HG03039 (cell line): ENCODE measurements around the gene PKIB.
"Not testable (repeated sequence)": the region's sequence is repeated elsewhere in the genome, so short reads cannot be mapped to it uniquely, and the experiment has no call there.

ENCODE experiments used
- ATAC-seq: cut with Tn5 transposase; IDR thresholded peaks from one replicate; pipeline ENCODE4 v1.9.1; 2021; ENCODE audit warnings: mild to moderate bottlenecking, moderate library complexity; ENCODE audit not compliant: unreplicated experiment

The PKIB gene, protein sequence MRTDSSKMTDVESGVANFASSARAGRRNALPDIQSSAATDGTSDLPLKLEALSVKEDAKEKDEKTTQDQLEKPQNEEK

DNA sequence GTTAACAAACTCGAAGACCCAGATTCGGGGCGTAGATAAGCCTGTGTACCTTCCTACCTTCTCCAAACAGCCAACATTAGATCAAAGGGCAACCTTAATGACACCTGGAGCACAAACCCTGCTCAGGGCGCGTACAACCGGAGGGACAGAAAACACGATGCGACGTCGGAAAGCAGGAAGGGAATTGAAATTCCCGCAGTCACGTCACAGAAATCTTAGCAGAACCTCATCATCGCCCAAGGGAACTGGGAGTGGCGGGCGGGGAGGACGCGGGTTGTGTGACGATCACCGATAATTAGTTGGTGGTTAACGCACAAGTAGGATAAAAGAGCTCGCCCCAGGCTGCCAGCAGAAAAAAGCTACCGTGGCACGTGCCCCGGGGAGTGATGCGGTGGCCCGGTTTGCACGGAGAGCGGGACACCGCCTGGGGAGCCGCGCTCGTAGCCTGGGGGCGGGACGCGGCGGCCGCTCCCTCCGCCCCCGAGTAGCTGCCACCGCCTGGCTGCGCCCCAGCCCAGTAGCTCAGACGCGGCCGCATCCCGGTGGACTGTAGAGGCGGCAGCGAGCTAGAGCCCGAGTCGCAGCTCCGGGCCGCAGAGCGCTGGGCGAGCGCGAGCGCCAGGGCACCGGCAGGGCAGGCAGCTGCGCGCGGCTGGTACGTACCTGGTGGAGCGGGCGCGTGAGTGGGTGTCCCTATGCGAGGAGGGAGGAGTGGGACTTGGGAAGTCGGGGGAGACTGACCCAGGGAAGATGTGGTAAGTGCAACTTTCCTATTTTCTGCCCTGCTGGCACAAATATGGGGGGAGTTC lies at the start of gene PKIB:
Gene PKIB, plus strand, starts transcription at position 525 of the 809 bp plus-strand sequence. CDS start 107,390 bp downstream, outside the sequence.
- peak; percentile 95 for ATAC-seq

DNA sequence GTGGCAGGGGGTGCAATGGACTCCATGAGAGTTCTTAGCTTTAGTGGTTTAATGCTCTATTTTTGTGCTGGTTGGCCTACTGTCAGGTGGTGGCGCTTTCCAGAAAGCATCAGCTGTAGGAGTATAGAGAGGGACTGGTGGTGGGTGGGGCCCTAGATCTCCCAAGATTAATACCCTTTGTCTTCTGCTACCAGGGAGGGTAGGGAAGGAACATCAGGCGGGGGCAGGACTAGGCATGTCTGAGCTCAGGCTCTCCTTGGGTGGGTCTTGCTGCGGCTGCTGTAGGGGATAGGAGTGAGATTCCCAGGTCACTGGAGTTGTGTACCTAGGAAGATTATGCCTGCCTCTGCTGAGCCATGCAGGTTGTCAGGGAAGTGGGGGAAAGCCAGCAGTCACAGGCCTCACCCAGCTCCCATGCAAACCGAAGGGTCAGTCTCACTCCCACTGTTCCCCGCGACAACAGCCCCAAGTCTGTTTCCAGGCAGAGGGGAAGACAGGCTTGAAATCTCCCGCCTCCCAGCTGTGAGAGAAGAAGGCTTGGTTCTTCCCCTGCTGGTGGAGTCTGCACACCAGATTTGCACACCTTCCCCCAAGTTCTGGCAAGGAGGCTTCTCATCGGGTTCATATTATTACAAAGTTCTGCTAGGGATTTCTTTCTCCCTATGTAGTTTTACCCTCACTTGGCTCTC lies 46.7 kb upstream of the PKIB start:
- ATAC-seq, result no peak

DNA sequence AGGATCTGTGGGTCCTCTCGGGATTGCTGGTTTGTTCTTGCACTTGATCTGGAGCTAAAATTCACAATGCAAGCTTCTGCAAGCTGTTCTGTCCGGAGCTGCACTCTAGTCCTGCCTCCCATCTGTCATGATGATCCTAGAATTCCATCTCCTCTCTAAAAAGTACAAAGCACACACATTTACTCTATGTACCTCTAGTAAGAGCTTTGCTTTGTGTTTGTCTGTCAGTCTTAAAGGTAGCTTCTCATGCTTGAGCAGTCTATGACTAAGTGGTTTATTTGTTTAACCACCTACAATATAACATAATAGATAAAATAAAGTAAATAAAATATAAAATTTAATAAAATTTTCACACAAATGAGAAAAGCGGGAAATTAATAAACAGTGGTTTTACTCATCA lies 46.0 kb upstream of the PKIB start:
- no peak for ATAC-seq

DNA sequence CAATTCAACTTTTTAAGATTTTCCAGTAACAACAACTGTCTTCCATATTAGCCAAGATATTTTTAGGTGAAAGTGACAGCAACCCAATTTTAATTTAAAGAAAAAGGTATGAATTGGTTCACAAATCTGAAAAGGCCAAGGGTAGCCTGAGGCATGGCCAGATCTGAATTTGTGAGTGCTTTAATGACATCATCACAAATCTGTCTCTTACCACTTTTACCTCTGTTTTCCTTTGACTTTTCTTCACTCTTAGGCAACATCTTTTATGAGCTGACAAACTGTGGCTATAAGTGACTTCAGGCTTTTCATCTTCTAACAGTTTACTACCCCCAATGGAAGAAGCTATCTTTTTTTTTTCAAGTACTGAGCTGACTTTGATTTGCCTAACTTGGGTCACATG lies 44.5 kb upstream of the PKIB start:
- ATAC-seq, result no peak

DNA sequence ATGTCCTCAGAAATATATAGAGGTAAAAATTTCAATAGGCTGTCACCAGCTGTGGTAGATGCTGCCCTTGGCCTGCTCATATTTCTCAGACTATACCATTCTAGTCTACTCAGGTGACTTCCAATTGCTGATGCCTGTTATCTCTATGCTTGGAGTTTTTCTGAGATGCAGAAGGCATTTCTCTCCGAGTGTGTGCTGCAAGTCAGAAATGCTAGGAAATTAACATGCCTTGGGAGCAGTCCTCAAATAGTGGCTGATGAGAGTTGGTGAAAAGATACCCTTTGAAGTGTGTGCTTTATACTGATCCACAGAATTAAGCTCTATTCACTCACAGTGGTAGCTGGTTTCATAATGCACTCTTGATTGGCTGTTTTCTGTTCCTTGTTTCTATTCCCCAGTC lies 43.2 kb upstream of the PKIB start:
- no peak for ATAC-seq

DNA sequence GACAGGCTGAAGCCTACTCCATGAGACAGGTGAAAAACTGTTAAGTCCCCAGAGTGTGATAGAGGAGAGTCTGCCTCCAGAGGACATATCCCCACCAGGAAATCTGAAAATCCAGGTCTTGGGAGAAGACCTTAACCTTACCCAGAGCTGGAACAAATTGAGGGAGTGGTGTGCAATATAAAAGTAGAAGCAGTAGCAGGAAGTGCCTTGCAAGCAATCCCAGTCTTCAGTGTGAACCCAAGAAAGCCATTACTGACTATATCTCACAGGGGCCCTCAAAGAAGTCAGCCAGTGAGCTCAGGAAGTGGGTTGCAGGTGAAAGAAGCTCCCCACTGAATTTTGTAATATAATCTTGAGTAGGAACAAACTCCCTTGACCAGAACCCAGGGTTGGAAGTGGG lies 41.9 kb upstream of the PKIB start:
- ATAC-seq, result no peak

DNA sequence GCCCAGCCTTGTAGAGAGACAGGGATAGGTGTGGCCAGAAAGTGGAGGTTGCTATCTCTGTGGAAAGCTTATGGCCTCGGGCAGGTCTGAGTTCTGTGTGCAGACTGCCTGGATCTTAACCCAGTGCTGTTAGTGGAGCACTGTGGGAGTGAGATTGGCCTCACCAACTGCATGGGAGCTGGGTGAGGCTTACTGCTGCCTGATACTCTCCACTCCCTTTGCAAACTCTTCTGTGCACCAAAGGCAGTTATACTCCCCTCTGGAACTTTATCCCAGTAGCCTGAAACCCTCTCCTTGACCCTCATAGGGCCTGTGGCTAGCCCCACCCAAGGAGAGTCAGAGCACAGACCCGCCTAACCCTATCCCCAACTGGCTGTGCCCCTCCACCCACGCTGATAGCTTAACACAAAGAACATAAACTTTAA lies 41.4 kb upstream of the PKIB start:
- ATAC-seq, result no peak

DNA sequence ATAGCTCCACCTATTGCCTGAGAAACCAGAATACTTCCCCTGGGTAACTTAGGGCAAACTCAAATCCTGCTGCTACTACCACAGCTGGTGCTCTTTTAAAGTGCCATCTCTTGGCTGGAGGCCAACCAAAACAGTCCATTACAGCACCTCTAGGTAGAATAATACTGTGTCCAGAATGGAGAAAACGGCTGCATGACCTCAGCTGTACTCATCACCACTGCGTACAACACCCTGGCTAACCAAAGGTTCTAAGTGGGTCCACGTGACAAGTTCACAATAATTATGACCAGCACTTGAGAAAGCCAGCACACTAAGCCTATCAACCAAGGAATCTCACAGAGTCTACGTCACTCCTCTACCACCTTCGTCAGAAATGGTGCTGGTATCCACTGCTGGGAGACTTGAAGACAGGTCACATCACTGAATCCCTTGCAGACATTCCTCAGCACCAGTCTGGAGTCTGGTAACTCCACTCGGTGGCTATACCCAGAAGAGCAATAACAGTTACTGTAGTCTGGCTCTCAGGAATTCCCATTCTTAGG lies 40.9 kb upstream of the PKIB start:
- ATAC-seq, result no peak

DNA sequence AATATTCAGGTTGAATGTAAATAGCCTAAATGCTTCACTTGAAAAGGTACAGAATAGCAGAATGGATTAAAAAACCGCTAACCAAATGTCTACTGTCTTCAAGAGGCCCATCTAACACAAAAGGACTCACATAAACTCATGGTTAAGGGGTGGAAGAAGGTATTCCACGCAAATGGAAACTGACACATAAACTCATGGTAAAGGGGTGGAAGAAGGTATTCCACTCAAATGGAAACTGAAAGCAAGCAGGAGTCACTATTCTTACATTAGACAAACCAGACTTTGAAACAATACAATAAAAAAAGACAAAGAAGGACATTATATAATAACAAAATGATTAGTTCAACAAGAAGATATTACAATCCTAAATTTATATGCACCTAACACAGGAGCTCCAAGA lies 38.3 kb upstream of the PKIB start:
- ATAC-seq, result no peak

DNA sequence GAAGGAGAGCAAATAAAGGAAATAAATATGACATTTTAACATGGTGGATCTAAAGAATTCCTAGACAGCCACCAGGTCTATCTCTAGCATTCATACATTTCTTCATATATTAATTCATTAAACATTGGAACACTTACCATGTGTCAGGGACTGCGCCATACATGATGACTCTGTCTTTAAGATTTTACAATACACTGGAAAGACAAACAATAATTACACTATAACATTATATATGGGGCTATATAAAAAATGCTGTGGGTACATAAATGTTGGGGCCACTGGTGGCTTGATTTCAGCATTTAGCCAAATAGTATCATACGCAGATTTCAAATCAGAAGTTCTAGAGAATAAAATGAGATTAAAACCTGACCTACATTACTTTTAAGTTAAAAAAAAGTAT lies 33.3 kb upstream of the PKIB start:
- ATAC-seq, result no peak

DNA sequence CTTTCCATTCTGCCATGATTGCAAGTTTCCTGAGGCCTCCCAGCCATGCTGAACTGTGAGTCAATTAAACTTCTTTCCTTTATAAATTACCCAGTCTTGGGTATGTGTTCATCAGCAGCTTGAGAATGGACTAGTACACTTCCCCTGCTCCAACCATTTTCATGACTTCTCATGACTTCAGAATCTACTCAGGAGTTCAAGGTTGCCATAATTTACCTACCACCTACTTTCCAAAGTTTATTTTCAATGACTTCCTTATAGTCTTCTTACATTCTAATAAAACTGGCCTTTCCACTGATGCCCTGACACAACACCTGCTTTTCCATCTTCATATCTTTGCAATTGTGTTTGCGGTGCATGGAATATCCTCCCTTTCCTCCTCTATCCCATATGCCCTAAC lies 31.2 kb upstream of the PKIB start:
- ATAC-seq, result no peak

DNA sequence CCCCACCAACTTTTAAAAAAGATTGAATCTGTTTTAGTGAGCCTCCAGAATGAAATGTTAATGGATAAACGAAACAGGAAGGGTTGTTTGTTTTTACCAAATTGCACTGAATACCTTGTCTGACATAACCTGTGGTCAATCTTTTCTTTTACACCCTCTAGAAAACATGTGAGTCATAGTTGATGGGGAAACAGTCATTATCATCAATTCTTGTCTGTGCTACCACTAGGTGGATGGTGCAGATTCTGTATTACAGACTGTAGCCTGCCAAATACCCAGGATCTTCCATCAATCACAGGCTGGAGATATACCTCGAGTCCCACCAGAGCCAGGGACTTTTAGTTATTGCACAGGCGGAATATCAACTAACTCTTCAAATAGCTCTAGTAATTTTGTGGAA lies 29.5 kb upstream of the PKIB start:
- no peak for ATAC-seq

DNA sequence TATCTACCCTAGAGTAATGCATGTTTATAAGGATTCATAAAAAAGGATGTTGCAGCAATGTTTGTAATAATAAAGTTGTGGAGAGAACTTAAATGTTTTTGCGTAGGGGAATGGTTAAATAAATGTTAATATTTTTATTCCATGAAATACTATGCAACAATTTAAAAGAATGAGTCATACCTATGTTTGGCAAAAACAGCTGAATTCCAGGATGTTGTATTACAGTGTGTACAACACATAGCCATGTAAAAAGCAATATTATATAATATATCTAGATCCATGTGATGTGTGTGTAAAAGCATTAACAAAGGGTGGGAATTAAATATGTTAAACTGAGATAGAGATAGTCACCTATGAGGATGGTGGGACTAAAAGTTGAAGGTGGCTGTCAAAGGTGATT lies 21.1 kb upstream of the PKIB start:
- ATAC-seq, result no peak

DNA sequence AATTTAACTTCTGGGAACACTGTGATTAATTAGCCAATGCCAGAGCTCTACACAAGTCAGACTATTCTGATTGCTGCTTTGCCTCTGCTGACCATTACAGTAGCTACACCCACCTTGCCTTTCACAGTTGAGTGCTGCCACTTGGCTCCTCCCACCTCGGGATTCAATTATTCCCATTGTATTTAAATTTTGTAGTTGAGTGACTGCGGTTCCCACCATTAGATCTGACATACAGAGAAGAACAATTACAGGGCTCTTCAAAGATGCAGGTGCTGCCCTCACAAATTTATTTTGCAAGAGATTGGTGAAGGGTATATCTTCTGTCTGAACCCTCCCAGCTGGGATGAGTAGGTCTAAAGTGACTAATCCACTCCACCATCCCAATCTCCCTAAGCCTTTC lies 11.9 kb upstream of the PKIB start:
- not testable (repeated sequence) for ATAC-seq

DNA sequence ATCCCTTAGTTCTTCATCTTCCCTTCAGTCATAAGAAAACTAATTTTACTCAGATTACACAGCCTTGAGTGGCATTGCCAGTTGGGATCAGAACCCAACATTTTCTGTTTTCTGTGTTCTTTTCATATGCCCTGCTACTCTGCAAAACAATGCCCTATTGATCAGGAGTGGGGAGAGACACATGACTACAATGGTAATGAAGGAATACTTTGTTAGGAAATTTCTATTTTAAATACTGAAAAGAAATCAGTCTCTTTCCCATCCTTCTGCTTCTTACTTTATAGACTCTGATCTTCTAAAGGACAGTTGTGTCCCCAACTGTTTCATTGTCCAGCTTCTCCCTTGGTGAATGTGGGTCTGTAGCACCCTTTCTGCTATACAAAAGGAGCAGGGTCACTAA lies 5.5 kb upstream of the PKIB start:
- no peak for ATAC-seq

DNA sequence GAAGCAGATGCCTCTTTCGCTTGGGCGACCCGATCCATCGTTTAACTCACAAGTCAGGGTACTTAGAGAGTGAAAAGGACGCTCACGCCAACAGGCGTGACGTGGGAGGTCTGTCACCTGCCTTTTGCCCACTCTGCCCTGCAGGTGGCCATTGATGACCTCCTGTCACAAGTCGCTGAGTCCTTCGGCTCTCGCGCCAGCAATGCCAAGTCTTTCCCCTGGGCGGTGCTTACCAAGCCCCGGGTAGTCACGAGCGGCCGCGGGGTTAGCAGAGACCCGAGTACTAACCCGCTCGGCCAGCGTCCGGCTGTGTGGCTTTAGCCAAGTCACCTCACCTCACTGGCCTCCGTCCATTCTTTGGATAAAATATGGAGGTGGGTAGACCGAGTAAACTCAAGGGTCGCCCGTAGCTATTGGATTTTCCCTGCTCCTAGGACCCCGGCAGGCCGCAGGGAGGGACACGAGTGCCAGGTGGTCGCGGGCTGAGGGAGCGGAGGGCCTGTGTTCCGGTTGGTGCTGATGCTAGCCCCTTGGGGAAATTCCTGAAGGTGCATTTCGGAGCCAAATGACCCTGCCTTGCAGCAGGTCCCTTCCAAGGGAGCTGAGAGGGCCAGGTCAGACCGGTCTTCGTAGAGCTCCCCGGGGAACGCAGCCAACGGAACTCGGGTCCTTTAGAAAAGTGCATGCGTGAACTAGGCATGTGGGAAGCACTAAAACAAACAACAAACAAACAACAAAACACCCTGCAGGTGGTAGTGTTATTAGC lies 668 bp downstream of the PKIB start:
- ATAC-seq, result peak; percentile 6

DNA sequence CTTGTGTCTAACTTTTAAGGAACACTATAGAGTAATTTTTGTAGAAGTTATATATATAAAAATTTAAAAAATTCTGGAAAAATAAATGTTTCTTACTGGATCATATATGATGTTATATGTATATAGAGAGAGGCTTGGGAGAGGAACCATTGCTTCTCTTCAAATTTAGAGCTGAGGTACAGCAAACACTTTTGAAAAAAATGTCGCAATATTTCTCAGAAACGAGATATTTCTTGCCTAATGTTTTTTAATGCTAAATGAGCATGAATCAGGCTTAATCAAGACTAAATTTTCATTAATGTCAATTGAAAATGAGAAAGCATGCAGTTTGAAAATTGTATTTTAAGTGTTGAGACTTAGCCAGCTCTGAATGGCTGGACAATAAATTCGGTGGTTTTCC lies 2.6 kb downstream of the PKIB start:
- no peak for ATAC-seq

DNA sequence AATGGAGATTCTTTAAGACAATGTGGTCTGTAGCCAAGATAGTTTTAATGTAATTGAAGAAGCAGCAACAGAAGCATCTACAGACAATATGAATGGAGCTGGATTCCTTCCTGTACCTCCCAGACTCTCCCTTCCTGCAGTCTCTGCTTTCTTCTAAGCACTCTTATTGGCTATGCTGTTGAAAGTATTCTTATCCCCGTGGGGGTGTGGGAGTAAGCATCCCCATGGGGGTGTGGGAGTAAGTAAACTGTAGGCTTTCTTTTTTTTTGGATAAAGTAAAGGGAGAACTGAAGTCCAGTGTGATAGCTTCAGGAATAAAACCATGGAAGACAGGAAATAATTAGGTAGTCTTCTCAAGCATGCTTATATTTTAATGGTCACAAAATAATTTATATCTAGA lies 4.1 kb downstream of the PKIB start:
- no peak for ATAC-seq

DNA sequence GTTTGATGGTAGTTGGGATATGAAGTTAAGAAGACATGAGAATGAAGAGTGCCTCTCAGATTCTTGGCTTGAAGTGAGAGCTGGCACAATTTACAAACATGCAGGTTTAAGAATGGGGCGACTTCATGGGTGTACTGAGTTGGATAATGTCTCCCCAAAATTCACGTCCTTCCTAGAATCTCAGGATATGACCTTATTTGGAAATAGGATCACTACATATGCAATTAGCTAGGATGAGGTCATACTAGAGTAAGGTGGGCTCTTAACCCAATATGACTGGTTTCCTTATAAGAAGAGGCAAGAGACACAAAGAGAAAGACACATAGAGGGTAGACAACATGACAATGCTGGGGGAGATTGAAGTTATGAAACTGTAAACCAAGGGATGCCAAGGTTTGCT lies 5.2 kb downstream of the PKIB start:
- ATAC-seq, result no peak

DNA sequence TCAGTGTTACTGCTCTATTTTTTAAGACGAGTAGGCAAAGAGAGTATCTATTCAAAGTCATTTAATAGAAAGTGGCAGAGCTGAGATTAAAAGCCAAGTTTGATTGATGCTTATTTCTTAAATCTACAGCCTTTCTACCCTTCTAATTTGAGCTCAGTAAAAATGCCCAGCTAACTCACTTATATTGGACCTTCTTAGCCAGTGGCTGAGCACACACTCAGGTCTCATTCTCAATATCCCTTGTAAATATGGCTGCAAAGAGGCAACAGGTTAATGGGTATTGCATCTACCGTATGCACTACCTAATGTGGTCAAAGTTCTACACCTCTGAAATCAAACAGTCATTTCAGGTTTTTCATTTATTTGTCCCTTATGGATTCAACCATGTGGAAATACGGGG lies 6.7 kb downstream of the PKIB start:
- ATAC-seq, result no peak

DNA sequence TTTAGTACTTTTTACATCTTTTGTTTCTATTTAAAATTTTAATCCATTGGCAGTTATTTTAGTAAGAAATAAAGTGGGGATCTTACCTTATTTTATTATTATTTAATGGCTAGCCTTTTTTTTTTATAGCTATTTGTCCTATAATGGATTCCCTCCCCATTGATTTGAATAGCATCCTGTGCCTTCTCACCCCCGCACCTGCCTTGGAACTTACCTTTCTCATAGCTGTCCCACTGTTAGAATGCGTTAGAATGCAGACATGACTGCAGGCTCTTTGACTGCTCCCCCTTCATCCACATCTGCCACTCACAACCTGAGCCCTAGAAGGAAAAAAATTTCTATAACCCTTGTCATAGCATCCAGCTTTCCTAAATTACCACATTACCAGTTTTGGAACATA lies 9.1 kb downstream of the PKIB start:
- ATAC-seq, result no peak
